Astrocyte (in vitro differentiated cells and primary cell): ENCODE data around the gene GATA2. TPM values are rescaled to one million over a fixed set of nuclear protein-coding genes. Genes with fewer than 3 reads are reported as not detected.

Experiments
- DNase-seq: peaks from one replicate; pipeline ENCODE4 v3.0.0-alpha.2; 2010; ENCODE audit warnings: low read depth
- FAIRE-seq: peaks from 2 replicates; lab custom pipeline; 2011; peaks lifted over from hg19 to GRCh38; lab: Jason Lieb, UNC
- H2AFZ ChIP-seq: 2 replicates; pipeline ENCODE4 v1.6.0; 2012; ENCODE audit warnings: low read depth, low read length, inconsistent platforms
- H3K27ac ChIP-seq: 2 replicates; pipeline ENCODE4 v1.5.1; 2011; ENCODE audit warnings: low read depth, low read length, inconsistent platforms
- H3K27me3 ChIP-seq: 2 replicates; pipeline ENCODE4 v1.6.0; 2011; ENCODE audit warnings: low read length, inconsistent platforms; ENCODE audit not compliant: insufficient read depth
- H3K36me3 ChIP-seq: 2 replicates; pipeline ENCODE4 v1.5.1; 2011; ENCODE audit warnings: low read length, inconsistent platforms; ENCODE audit not compliant: insufficient read depth
- H3K4me1 ChIP-seq: 2 replicates; pipeline ENCODE4 v1.5.1; 2011; ENCODE audit warnings: low read length, inconsistent platforms; ENCODE audit not compliant: insufficient read depth
- H3K4me2 ChIP-seq: 2 replicates; pipeline ENCODE4 v1.6.0; 2012; ENCODE audit warnings: low read length, inconsistent platforms
- H3K4me3 ChIP-seq: 2 replicates; pipeline ENCODE4 v1.5.1; 2011; ENCODE audit warnings: low read depth, mild to moderate bottlenecking, low read length, inconsistent platforms; ENCODE audit not compliant: insufficient read depth
- H3K79me2 ChIP-seq: 2 replicates; pipeline ENCODE4 v1.6.0; 2012; ENCODE audit warnings: mild to moderate bottlenecking, low read length, inconsistent platforms; ENCODE audit not compliant: insufficient read depth
- H3K9ac ChIP-seq: 2 replicates; pipeline ENCODE4 v1.6.0; 2012; ENCODE audit warnings: mild to moderate bottlenecking, low read length, inconsistent platforms
- H3K9me3 ChIP-seq: 2 replicates; pipeline ENCODE4 v1.5.1; 2012; ENCODE audit warnings: low read depth, mild to moderate bottlenecking, low read length, inconsistent platforms; ENCODE audit not compliant: insufficient read depth
- H4K20me1 ChIP-seq: 2 replicates; pipeline ENCODE4 v1.6.0; 2012; ENCODE audit warnings: low read length, inconsistent platforms; ENCODE audit not compliant: insufficient read depth
- H3K27ac Mint-ChIP-seq: one replicate; pipeline ENCODE4 v1.8.0; 2021; ENCODE audit warnings: mild to moderate bottlenecking, mixed read lengths; ENCODE audit not compliant: unreplicated experiment
- H3K27me3 Mint-ChIP-seq: one replicate; pipeline ENCODE4 v1.8.0; 2021; ENCODE audit warnings: low read depth, mixed read lengths; ENCODE audit not compliant: unreplicated experiment
- H3K36me3 Mint-ChIP-seq: one replicate; pipeline ENCODE4 v1.8.0; 2021; ENCODE audit warnings: low read depth, mixed read lengths; ENCODE audit not compliant: unreplicated experiment
- H3K4me1 Mint-ChIP-seq: one replicate; pipeline ENCODE4 v1.8.0; 2021; ENCODE audit warnings: low read depth, mixed read lengths; ENCODE audit not compliant: unreplicated experiment
- H3K4me3 Mint-ChIP-seq: one replicate; pipeline ENCODE4 v1.8.0; 2021; ENCODE audit warnings: mild to moderate bottlenecking, moderate library complexity, mixed read lengths; ENCODE audit not compliant: unreplicated experiment
- H3K9me3 Mint-ChIP-seq: one replicate; pipeline ENCODE4 v1.8.0; 2021; ENCODE audit warnings: mild to moderate bottlenecking, mixed read lengths; ENCODE audit not compliant: unreplicated experiment
- EZH2 ChIP-seq: IDR thresholded peaks from 2 replicates; pipeline ENCODE4 v1.6.1; 2012; ENCODE audit warnings: mild to moderate bottlenecking, low read length, inconsistent platforms; ENCODE audit not compliant: insufficient read depth
- total RNA-seq: library from RNA; stranded (reverse); gene quantifications from 2 replicates; pipeline ENCODE4 v1.2.1, GENCODE V29; 2021
- TF ChIP-seq, protein P1 (sequence below): IDR thresholded peaks from 2 replicates; pipeline ENCODE4 v1.5.1; 2011; ENCODE audit warnings: low read depth, mild to moderate bottlenecking, inconsistent platforms, low read length, moderate library complexity; ENCODE audit not compliant: insufficient read depth

GATA2 gene
- total RNA-seq, 1 donor from 2014 or later = 1.7 TPM

DNA sequence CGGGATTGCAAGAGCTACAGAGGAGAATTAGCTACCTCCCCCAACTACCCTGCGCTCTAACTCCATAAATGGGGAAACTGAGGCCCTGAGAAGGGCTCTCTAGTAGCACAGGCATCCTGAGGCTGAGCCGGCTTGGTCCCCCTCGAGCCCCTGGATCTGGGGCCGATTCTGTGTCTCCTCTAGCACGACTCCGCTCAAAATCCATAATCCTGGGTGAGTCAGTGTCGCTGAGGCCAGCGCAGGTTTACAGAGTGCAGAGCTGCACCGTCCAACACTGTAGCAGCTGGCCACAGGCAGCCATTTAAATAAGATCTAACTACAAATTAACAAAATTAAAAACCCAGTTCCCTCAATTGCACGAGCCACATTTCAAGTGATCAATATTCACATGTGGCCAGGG, 10.8 kb downstream of the GATA2 start:
- Histone ChIP-seq H3K27ac (no peak overlapping the region), H3K9me3 (no peaks in the 10 kb centered on the region), H3K4me3 (no peak overlapping the region), H4K20me1 (peaks cover 14% of the 10 kb centered on the region), H3K36me3 (no peaks in the 10 kb centered on the region), H3K4me2 (peak overlapping the region; percentile 68), H3K4me1 (peaks cover 33% of the 10 kb centered on the region), H2AFZ (no peak overlapping the region), H3K9ac (no peak overlapping the region), H3K79me2 (peaks cover 9% of the 10 kb centered on the region), H3K27me3 (peaks cover 60% of the 10 kb centered on the region)
- DNase-seq (no peak), FAIRE-seq (no peak)
- Mint-ChIP-seq H3K36me3 (no peaks in the 10 kb centered on the region), H3K27ac (peak overlapping the region; percentile 47), H3K4me1 (peaks cover 21% of the 10 kb centered on the region), H3K4me3 (peak overlapping the region; percentile 54), H3K9me3 (peaks cover 11% of the 10 kb centered on the region), H3K27me3 (peaks cover 72% of the 10 kb centered on the region)
- TF ChIP-seq, protein P1, sequence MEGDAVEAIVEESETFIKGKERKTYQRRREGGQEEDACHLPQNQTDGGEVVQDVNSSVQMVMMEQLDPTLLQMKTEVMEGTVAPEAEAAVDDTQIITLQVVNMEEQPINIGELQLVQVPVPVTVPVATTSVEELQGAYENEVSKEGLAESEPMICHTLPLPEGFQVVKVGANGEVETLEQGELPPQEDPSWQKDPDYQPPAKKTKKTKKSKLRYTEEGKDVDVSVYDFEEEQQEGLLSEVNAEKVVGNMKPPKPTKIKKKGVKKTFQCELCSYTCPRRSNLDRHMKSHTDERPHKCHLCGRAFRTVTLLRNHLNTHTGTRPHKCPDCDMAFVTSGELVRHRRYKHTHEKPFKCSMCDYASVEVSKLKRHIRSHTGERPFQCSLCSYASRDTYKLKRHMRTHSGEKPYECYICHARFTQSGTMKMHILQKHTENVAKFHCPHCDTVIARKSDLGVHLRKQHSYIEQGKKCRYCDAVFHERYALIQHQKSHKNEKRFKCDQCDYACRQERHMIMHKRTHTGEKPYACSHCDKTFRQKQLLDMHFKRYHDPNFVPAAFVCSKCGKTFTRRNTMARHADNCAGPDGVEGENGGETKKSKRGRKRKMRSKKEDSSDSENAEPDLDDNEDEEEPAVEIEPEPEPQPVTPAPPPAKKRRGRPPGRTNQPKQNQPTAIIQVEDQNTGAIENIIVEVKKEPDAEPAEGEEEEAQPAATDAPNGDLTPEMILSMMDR = no peak
- no peak for TF ChIP-seq EZH2

DNA sequence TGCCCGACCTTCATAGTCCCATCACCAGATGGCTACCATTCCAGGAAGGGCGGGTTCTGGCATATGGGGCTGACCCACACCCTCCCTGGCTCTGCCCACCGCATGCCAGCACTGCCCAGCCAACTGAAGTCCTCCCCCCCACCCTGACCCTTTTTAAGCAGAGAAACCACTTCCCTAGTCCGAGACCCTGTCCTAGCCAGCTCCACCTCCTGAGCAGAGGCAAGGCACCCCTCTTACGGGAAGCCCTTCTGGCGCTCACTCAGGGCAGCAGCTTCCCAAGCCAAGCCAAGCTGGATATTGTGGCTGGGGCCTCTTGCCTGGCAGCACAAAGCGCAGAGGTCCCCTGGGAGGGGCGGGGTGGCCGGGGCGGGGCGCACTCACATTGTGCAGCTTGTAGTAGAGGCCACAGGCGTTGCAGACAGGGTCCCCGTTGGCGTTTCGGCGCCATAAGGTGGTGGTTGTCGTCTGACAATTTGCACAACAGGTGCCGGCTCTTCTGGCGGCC, 11.5 kb downstream of the GATA2 start:
- Histone ChIP-seq H3K9ac (no peak overlapping the region), H2AFZ (no peak overlapping the region), H3K79me2 (peaks cover 4% of the 10 kb centered on the region), H4K20me1 (peaks cover 14% of the 10 kb centered on the region), H3K4me3 (no peak overlapping the region), H3K27ac (no peak overlapping the region), H3K27me3 (peaks cover 61% of the 10 kb centered on the region), H3K9me3 (no peaks in the 10 kb centered on the region), H3K36me3 (no peaks in the 10 kb centered on the region), H3K4me1 (peaks cover 26% of the 10 kb centered on the region), H3K4me2 (peak overlapping the region; percentile 68)
- Mint-ChIP-seq H3K4me3 (no peak overlapping the region), H3K27me3 (peaks cover 75% of the 10 kb centered on the region), H3K27ac (no peak overlapping the region), H3K36me3 (no peaks in the 10 kb centered on the region), H3K9me3 (peaks cover 11% of the 10 kb centered on the region), H3K4me1 (peaks cover 21% of the 10 kb centered on the region)
- DNase-seq (no peak), FAIRE-seq (no peak)
- TF ChIP-seq, protein P1 = no peak
- TF ChIP-seq EZH2 = no peak

GRCh38 chr3:128480717-128481437, 12.1 kb downstream of the GATA2 start:
- Histone ChIP-seq H3K9ac (no peak overlapping the region), H3K36me3 (no peaks in the 10 kb centered on the region), H3K27me3 (peaks cover 60% of the 10 kb centered on the region)

More at GRCh38 chr3:128480717-128481437, 12.1 kb downstream of the GATA2 start:
- Mint-ChIP-seq H3K27me3 (peaks cover 75% of the 10 kb centered on the region), H3K4me3 (no peak overlapping the region), H3K9me3 (peaks cover 11% of the 10 kb centered on the region), H3K4me1 (peaks cover 21% of the 10 kb centered on the region), H3K27ac (no peak overlapping the region), H3K36me3 (no peaks in the 10 kb centered on the region)
- peaks cover 23% of the 10 kb centered on the region for H3K4me1 ChIP-seq
- no peak overlapping the region for H3K4me3 ChIP-seq
- H3K27ac ChIP-seq = no peak overlapping the region
- no peak overlapping the region for H3K4me2 ChIP-seq
- DNase-seq = no peak
- no peaks in the 10 kb centered on the region for H3K79me2 ChIP-seq
- H2AFZ ChIP-seq = no peak overlapping the region
- TF ChIP-seq, protein P1 = no peak
- peak; percentile 59 for TF ChIP-seq EZH2
- H4K20me1 ChIP-seq = peaks cover 12% of the 10 kb centered on the region
- no peak for FAIRE-seq
- H3K9me3 ChIP-seq = no peaks in the 10 kb centered on the region
